Measurements from ENCODE around the gene MMUT.
A peak's percentile ranks its signal among the peaks of the same experiment; 100 is the strongest.

Gene MMUT

GRCh38 chr6:49416195-49416594 lies 46.9 kb downstream of the MMUT start:
- no peak for TF ChIP-seq USF1 (IDR thresholded peaks at IDR 0.05)
- no peak for TF ChIP-seq CEBPB (IDR thresholded peaks at IDR 0.05)
- TF ChIP-seq CREB1 (IDR thresholded peaks at IDR 0.05; ENCODE audit: low read depth) = no peak
- no peak for TF ChIP-seq YY1 (IDR thresholded peaks at IDR 0.05; ENCODE audit: low read depth)
- TF ChIP-seq NFIC (IDR thresholded peaks at IDR 0.05) = no peak
- TF ChIP-seq MAX (IDR thresholded peaks at IDR 0.05) = no peak
- no peak for TF ChIP-seq EP300 (IDR thresholded peaks at IDR 0.05; ENCODE audit: borderline replicate concordance)

GRCh38 chr6:49415358-49415757 lies 47.7 kb downstream of the MMUT start:
- no peak for TF ChIP-seq FOXM1 (IDR thresholded peaks at IDR 0.05; ENCODE audit: borderline replicate concordance, low read depth)

- no peak for TF ChIP-seq MAX (IDR thresholded peaks at IDR 0.05)
These were observed 52.5 kb downstream of the MMUT start for GRCh38 chr6:49410564-49410963.

- TF ChIP-seq USF1 (IDR thresholded peaks at IDR 0.05) = no peak
- peak; percentile 73 for TF ChIP-seq RAD21 (IDR thresholded peaks at IDR 0.05; ENCODE audit: low read depth)
These were observed 53.0 kb downstream of the MMUT start for GRCh38 chr6:49409951-49410542.

GRCh38 chr6:49406250-49406970 lies 56.6 kb downstream of the MMUT start:
- TF ChIP-seq ZBTB7A (IDR thresholded peaks at IDR 0.05; ENCODE audit: low read depth) = no peak
- no peak for TF ChIP-seq CREB1 (IDR thresholded peaks at IDR 0.05; ENCODE audit: low read depth)
- TF ChIP-seq MAX (IDR thresholded peaks at IDR 0.05) = no peak
- TF ChIP-seq NFIC (IDR thresholded peaks at IDR 0.05) = no peak
- TF ChIP-seq EP300 (IDR thresholded peaks at IDR 0.05; ENCODE audit: borderline replicate concordance) = no peak
- TF ChIP-seq USF1 (IDR thresholded peaks at IDR 0.05) = no peak
- TF ChIP-seq RAD21 (IDR thresholded peaks at IDR 0.05; ENCODE audit: low read depth) = no peak
- no peak for TF ChIP-seq YY1 (IDR thresholded peaks at IDR 0.05; ENCODE audit: low read depth)
- no peak for TF ChIP-seq REST (IDR thresholded peaks at IDR 0.05; ENCODE audit: low read depth)
- TF ChIP-seq TAF1 (IDR thresholded peaks at IDR 0.05; ENCODE audit: low read depth) = no peak
- TF ChIP-seq FOXM1 (IDR thresholded peaks at IDR 0.05; ENCODE audit: borderline replicate concordance, low read depth) = no peak
- no peak for TF ChIP-seq TEAD4 (IDR thresholded peaks at IDR 0.05)
- no peak for TF ChIP-seq CEBPB (IDR thresholded peaks at IDR 0.05)
- no peak for TF ChIP-seq TCF12 (IDR thresholded peaks at IDR 0.05; ENCODE audit: low read depth)
- no peak for TF ChIP-seq EGR1 (IDR thresholded peaks at IDR 0.05)

- TF ChIP-seq TAF1 (IDR thresholded peaks at IDR 0.05; ENCODE audit: low read depth) (no peak), ZBTB7A (IDR thresholded peaks at IDR 0.05; ENCODE audit: low read depth) (no peak), YY1 (IDR thresholded peaks at IDR 0.05; ENCODE audit: low read depth) (no peak), USF1 (IDR thresholded peaks at IDR 0.05) (no peak), EGR1 (IDR thresholded peaks at IDR 0.05) (no peak), REST (IDR thresholded peaks at IDR 0.05; ENCODE audit: low read depth) (no peak), NFIC (IDR thresholded peaks at IDR 0.05) (no peak)
These were observed 62.0 kb downstream of the MMUT start for GRCh38 chr6:49401063-49401462.

Measured in Ishikawa (cell line).